Stimulated activated CD4-positive, alpha-beta T cell treated with anti-CD3 and anti-CD28 coated beads, Interleukin-4, amount 100 ng/mL, for 24 hours (primary cell): ENCODE results near the gene GALNTL6.

Source experiments
- DNase-seq: peaks from one replicate; pipeline ENCODE4 v3.0.0-alpha.2; 2020

The GALNTL6 gene

DNA sequence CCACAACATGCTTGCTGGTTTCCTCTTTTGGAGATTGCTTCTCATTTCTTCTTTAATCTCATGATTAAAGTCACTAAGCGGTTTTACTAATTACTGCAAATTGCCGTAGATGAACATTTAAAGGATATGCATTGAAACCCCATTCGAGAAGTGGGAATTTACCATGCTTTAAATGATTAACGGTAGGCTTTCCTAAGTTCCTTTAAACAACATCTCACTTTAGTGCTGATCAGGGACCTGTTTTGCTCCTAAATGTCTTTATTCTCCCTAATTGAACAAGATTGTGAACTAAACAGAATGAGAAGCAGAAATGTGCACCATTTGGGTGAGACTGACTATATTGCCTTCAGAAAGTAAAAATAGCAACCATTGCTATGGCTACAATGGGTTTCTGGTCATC lies 430.3 kb downstream of the GALNTL6 start:
- DNase-seq: no peak

DNA sequence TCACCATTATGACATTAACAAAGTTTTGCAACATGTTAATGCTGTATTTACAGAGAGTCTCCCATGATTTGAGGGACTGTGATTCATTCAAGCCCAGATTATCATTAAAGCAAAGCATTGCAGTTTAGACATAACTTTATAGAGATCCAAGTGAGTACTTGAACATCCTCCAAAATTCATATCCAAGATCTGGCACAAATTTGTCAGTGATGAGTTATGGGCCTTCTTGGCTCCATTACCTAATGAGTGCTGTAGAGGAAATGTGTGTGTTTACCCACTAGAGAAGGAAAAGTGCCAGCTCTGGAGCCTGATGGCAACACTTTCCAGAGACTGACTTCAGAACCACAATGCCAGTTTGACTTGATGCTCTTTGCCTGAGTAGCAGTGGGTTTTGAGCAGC lies 432.3 kb downstream of the GALNTL6 start:
- no peak for DNase-seq

DNA sequence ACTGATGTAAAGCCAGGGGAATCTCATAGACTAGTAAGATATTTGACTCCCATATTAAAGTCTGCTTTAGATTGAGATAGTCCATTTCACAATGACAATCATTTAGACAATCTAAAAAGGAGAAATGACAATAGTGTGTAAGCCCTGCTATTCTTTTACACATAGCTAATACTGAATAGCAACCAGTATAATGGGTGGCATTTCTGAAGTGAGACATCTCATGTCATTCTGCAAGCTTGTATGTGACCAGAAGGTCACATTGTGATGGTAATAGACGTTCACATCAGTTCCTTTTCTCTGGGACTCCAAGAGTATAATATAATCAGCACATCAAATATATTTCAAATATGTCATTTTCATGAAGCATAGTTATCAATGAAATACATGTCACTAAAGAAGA lies 440.2 kb downstream of the GALNTL6 start:
- no peak for DNase-seq

DNA sequence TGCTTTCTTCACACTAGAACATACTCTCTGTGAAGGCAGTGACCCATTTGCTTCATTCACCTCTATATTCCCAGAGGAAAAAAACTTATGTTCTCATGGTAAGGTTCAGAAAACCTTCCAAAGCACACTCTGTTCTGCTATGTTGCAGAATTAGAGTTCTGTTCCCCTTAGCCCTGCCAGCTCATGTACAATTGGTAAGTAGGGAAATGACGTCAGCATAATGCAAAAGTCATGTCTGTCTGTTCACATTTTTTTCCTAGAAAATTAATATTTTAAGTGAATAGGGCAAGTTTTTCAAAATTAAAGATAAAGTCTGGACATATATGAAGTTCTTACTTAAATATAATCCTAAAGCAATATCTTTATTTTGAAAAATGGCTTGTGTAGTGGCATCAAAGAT lies 443.6 kb downstream of the GALNTL6 start:
- no peak for DNase-seq

DNA sequence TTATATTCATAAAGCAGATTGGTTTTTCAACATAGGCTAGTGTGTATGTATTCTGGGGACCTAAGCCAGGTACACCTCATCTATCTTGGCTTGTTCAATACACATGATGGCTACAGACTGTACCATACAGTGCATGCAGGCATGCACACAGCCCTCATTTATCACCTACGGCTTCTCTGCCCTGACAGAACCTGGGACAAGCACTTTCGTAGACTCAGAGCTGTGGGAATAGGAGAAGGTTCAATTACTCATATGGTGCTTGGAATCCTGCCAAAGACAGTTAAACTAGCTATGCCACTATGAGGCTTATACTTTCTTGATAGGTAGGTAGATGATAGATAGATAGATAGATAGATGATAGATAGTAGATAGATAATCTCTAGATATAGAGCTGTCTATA lies 457.2 kb downstream of the GALNTL6 start:
- DNase-seq: no peak

DNA sequence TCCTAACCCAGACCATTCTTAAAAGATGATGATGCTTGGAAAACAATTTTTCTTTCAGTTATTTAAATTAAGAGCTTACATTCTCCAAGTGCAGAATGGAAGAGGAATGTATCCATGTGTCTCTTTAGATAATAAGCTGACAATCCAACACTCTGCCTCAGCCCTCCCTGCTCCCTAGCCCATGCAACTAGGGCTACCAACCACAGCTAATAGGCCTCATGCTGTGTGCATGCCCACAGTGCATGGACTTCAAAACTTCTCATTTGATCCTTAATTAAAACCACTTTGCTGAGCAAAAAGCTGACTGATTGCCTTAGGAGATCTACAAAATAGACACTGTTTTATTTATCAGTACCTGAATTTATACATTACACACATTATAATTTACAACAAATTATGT lies 473.9 kb downstream of the GALNTL6 start:
- no peak for DNase-seq

DNA sequence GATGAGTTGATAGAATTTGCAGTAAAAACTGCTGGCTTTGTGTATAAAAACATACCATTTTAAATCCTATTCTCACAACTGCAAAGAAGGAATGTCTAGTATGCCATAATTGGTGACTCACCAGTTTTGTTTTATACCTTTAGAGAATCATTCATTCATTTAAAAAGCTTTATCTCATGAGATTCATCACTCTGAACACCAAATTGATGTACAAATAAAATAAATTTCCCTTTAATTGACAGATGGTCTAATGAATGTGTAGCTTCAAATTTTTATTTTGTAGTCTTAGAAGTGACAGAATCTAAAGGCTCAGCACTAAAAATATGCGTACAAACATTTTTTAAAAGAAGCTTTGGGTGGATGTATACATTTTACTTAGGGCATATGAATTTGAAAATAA lies 492.5 kb downstream of the GALNTL6 start:
- DNase-seq: no peak

DNA sequence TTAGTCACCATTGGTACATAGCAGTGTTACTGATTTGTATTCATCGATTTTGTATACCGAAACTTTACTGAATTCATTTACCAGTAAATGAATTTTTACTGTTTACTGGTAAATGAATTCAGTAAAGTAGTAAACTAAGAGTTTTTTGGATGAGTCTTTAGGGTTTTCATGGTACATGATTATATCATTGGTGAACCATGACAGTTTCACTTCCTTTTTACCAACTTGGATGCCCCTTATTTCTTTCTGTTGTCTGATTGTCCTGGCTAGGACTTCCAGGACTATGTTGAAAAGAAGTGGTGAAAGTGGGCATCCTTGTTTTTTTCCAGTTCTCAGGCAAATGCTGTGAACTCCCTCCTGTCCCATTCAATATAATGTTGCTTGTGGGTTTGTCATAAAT lies 494.9 kb downstream of the GALNTL6 start:
- no peak for DNase-seq

DNA sequence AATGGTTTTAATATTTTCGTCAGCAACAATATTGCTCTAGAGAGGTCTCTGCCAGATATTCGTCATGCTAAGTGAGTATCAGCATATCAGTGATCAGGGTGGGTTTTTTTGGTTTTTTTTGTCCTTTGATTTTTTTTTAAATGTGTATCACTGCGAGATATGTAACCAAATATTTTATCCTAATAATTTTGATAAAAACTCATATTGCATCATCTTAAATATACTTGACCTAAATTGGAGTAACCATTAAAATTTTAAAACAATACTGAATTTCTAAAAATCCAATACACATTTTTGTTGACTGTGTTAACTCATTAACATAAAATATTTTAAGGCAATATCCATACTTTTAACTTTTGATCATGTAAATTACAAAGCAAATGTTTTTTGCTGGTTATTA lies 498.5 kb downstream of the GALNTL6 start:
- no peak for DNase-seq

DNA sequence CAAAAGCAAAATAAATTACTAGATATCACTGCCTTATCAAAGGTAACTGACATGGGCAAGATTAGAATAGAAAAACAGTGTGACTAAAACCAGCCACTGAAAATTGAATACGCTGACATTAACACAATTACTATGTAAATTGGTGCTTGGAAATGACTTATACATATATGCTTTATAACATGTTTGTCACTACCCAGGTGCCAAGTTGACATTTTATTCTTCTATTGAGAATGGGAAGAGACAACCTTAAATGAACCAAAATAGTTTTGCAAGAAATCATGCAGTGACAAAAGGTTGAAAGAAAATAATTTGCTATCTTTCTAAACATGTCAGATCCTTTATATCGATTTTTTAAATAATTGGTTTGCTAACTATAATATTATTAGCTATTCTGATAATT lies 510.1 kb downstream of the GALNTL6 start:
- DNase-seq: no peak

DNA sequence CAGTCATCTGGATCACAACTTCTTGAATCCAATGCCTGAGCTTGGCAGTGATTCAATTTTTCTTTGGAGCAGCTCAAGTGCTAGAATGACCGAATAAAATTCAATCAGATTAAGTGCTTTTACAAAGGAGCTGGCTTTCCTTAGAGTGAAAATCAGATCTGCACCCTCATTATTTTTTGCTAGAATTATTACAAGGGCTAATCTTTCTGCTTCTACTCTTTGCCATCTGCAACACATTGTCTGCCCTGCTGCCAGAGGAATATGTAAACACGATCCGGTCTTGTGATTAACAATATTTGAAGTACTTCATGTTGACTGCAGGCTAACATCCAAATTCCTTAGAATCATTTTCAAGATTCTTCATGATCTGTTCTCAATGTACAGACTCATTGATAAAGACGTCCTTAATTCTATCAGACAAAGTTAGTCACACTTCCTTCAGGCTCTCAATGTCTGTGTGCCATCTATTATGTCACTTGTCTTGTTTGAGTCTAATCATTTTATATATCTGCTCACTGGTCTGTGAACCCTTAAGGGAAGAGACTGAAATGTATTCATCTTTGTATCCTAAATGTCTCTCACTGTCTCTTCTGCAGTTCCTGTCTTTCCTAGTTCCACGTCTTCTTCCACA lies 531.2 kb downstream of the GALNTL6 start:
- DNase-seq: no peak

DNA sequence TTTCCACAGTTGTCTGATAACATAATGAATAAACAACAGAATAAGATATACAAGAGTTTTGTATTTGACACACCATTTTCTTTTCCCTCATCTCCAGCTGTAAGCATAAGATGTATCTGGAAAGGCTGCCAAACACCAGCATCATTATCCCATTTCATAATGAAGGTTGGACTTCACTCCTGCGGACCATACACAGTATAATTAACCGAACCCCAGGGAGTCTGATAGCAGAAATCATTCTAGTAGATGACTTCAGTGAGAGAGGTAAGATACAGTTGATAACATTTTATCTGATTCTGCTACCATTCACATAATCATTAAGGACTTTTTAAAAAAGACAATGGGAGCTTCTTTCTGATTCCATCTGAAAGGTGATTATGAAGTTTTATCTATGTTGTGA lies 535.2 kb downstream of the GALNTL6 start:
- no peak for DNase-seq

DNA sequence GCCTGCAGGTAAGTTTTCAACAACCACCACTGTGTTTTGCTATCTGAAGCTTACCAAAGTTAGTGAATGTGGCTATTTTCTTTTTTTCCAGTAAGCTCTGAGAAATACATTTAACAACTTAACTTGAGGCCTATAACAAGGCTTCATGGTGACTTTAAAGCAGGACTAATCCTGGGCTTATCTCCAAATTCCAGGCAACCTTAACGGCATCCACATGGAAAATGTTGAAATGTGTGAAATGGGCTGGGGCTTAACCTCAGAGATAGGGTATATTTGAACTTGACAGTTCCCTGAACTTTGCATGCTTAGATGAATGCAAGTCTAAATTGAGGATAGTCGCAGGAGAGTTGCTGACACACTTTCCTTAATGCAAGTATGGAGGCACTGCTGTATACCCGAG lies 539.2 kb downstream of the GALNTL6 start:
- DNase-seq: no peak

DNA sequence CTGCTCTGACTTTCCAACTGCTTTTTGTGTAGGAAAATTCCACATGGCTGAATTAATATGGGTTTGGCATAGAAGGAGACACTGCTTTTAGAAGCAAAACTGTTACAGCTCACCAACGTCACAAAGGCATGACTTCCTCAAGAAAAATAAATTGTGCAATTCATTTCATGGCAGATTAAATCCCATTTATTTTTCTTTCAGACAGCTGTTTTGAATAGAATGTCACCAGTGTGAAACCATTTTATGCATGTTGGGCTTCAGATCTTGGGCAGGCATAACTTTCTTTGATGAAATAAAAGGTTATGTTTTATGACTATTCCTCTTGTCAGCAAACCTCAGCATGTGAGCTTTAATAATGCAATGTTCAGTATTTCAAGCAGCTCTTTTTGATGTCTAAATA lies 542.8 kb downstream of the GALNTL6 start:
- no peak for DNase-seq

DNA sequence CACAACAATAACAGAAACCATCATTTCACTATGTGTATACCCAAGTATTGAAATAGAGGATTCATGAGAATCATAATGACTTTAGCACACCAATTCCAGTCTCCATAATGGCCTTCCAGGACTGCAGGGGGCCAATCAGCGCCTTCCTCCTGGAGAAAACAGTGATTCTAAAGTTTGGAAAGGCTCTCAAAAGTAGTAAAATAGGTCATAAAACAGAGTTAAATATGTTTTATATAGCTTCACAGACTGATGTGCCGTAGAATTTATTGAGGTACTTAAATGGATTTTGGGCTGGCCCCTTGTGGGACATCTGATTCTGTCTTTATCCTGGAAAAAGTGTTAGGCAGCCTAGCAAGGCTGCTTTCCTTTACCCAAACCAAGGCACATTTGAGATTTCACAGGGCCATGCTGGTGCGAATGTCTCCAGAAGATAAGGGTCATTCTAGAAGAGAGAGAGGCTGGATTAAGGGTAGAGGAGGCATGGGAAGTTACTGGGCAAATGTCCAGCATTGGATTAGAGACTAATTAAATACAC lies 543.9 kb downstream of the GALNTL6 start:
- DNase-seq: no peak

DNA sequence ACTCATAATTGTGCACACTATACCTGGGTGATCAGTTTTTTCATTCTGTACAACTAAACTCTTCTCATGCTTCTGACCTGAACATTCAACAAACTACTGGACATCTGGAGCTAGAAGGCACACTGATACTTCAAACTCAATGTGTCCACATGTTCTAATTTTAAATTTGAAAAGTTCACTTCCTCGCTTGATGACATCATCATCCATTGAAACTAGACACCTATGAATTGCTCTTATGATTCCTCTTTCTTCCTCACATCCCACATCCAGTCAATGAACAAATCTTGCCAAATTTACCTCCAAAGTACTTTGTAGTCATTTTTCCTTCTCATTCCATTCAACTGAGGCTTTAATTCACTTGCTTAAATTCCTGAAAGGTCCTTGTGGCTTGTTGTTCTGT lies 549.4 kb downstream of the GALNTL6 start:
- no peak for DNase-seq

DNA sequence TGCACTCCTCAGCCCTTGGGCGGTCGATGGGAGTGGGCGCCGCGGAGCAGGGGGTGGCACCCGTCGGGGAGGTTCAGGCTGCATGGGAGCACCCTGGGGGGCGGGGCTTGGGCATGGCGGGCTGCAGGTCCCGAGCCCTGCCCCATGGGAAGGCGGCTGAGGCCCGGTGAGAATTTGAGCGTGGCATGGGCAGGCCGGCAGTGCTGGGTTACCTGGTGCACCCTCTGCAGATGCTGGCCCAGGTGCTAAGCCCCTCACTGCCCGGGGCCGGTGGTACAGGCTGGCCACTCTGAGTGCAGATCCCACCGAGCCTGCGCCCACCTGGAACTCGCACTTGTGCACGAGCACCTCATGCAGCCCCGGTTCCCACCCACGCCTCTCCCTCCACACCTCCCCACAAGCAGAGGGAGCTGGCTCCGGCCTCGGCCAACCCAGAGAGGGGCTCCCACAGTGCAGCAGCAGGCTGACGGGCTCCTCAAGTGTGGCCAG lies 556.3 kb downstream of the GALNTL6 start:
- no peak for DNase-seq

DNA sequence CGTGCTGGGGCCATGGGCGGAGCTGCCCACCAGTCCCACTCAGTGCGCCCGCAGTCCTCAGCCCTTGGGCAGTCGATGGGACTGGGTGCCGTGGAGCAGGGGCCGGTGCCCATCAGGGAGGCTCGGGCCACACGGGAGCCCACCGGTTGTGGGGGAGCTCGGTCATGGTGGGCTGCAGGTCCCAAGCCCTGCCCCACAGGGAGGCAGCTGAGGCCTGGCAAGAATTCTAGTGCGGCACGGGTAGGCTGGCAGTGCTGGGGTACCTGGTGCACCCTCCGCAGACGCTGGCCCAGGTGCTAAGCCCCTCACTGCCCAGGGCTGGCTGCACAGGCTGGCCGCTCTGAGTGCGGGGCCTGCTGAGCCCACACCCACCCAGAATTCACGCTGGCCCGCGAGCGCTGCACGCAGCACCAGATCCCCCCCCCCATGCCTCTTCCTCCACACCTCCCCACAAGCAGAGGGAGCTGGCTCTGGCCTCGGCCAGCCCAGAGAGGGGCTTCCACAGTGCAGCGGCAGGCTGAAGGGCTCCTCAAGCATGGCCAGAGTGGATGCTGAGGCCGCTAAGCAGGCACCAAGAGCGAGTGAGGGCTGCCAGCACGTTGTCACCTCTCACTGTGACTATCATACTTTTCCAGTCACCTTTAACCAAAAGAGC lies 564.4 kb downstream of the GALNTL6 start:
- no peak for DNase-seq

DNA sequence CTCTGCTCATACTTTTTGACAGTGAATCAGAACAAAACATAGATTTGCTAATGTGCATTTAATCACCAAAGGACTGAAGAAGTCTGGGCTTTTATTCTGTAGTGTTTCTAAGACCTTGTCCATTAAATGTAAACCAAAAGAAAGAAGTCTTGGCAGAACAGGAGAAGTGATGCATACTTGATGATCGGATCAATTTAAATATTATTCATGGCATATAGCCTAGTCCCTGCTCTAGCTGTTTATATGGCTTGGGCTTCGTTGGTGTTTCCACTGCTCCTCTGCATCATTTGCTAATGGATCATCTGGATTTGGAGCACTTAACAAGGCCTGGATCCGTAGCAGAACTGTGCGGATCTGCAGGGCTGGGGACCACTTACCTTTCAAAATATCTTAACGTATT lies 566.6 kb downstream of the GALNTL6 start:
- no peak for DNase-seq

DNA sequence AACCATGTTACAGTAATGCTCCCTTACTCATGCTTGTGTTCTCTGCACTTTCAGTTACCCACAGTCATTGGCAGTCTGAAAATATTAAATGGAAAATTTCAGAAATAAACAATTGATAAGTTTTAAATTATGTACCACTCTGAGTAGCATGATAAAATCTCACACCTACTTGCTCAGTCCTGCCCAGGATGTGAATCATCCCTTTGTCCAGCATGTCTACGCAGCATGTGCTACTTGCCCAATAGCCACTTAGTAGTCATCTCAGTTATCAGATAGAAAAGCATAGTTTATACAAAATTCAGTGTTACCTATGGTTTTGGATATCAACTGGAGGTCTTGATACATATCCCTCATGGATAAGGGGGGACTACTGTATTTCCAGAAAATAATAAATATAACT lies 577.1 kb downstream of the GALNTL6 start:
- no peak for DNase-seq

DNA sequence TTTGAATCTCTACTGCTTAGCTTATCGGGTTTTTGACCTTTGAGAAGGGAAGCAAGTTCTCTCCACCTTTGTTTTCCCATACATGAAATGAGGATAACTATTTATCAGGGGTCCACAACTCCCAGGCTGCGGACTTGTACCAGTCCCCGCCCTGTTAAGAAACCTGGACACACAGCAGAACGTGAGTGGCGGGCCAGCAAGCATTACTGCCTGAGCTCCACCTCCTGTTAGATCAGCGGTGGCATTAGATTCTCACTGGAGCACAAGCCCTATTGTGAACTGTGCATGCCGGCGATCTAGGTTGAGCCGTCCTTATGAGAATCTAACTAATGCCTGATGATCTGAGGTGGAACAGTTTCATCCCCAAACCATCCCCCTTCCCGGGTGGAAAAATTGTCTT lies 579.5 kb downstream of the GALNTL6 start:
- DNase-seq: no peak

DNA sequence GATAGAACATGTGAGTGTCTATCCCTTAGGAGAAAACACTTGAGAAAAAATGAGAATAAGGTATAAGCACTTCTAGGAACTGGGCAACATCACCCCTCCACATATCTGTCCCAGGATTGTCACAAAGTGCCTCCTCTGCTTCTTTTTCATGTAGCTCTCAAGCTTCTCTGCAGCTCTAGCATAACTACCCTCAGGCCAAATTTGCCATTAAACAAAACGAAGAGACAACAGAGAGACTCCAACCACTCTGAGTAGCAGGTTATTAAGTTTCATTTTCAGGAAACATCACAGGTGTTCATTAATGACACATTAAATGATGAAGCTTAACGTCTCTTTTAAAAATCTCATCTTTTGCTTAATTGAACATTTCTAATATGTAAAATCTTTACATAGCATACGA lies 580.0 kb downstream of the GALNTL6 start:
- no peak for DNase-seq

DNA sequence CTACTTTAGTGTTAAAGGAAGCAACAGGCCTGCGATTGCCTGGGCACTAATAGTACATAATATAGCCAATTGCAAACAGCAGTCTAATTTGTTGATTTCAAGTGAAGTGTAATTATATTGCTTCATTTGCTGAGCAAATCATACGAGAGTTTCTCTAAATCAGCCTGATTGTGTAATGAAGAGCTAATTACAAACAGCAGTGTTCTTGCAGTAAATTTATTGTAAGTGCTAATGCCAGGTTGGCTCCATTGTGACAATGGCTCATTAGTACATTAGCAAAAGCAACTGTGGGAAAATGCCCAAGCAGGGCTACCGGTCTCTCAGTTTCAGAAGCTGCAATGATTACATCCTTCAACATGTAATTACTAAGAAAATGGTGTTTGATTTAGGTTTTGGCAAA lies 591.5 kb downstream of the GALNTL6 start:
- DNase-seq: no peak

DNA sequence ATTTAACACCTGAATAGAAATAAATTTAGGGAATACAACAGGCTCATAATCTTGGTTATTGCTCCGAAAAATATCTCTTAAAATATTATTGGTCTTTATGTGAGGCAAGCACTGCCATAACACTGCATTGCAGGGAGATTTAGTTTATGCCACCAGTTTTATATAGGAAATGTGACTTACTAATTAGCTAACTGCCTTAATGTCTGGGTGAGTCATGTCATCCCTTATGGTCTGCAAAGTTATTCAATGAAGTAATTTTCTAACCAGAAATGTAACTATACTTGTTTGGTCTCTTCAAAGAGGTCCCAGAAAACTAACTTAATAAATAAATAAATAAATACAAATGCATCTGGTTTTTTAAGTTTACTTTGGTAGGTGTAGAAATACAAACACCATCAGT lies 597.2 kb downstream of the GALNTL6 start:
- DNase-seq: no peak

DNA sequence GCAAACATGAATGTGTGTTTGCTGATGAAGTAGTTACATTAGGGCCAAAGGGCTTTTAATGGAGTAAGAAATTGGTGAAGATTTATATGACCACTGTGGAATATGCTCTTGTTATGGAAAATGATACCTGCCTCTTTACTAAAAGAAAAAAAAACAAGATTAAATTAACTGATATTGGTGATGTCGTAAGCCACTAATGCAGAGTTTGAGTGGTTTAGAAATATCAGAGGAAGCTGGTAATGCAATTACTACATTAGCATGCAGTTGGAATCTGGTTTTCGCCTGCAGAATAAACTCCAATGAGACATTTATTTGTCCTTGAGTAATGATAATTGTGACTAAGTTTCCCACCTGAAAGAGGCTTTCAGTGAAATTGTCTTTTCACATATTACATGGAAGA lies 597.9 kb downstream of the GALNTL6 start:
- DNase-seq: no peak
